NB4 (cell line): ENCODE results near the gene CSNK1A1.

Source experiments
- CTCF ChIP-seq: IDR thresholded peaks from one replicate; pipeline ENCODE4 v1.5.1; 2012; ENCODE audit warnings: low read depth, low read length
- POLR2A ChIP-seq: IDR thresholded peaks from 2 replicates; pipeline ENCODE4 v1.6.1; 2011; ENCODE audit warnings: mild to moderate bottlenecking; ENCODE audit not compliant: insufficient read length; ENCODE audit errors: extremely low read depth

DNA sequence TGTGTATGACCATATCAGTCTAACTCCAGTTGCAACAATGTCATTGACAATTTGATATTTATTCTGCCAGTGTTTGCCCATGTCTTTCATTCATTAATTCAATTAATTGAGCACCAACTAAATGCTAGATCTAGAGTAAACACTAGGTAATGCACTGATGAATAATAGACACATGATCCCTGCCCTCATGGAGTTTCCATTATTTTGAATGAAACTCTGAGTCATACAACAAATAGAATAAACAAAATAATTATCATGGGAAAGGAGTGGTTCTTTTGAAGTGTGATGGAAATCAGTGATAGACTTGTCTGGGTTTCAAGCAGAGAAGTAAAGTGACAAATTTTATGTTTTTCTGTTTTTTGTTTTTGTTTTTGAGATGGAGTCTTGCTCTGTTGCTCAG, 34.7 kb upstream of the CSNK1A1 start:
- TF ChIP-seq CTCF (no peak), POLR2A (no peak)
